Loucy (cell line): ENCODE data around the gene KLHDC4.

Experiments used
- H2AFZ ChIP-seq: fragments of 200-600 bp; sonication (generic); 2 replicates; pipeline ENCODE4 v1.6.0; 2016; ENCODE audit warnings: antibody characterized with exemption, mild to moderate bottlenecking, low read length, moderate library complexity
- H3F3A ChIP-seq: fragments of 200-600 bp; 2 replicates; pipeline ENCODE4 v1.6.0; 2016; ENCODE audit warnings: antibody characterized with exemption, low read depth, mild to moderate bottlenecking
- H3K27me3 ChIP-seq: fragments of 200-600 bp; sonication (generic); 2 replicates; pipeline ENCODE4 v1.6.1; 2014; ENCODE audit warnings: low read length, mild to moderate bottlenecking; ENCODE audit not compliant: insufficient read depth, poor library complexity, severe bottlenecking
- H3K36me3 ChIP-seq: fragments of 200-600 bp; sonication (generic); 2 replicates; pipeline ENCODE4 v1.6.1; 2016; ENCODE audit warnings: low read length; ENCODE audit not compliant: insufficient read depth
- H3K4me1 ChIP-seq: fragments of 200-600 bp; sonication (generic); 2 replicates; pipeline ENCODE4 v1.5.1; 2014; ENCODE audit warnings: low read length, mild to moderate bottlenecking; ENCODE audit not compliant: insufficient read depth, poor library complexity, severe bottlenecking
- H3K4me2 ChIP-seq: fragments of 200-600 bp; sonication (generic); 2 replicates; pipeline ENCODE4 v1.6.0; 2014; ENCODE audit warnings: antibody characterized with exemption, low read length, low read depth, mild to moderate bottlenecking; ENCODE audit not compliant: poor library complexity, severe bottlenecking
- H3K4me3 ChIP-seq: fragments of 200-600 bp; sonication (generic); 2 replicates; pipeline ENCODE4 v1.5.1; 2014; ENCODE audit warnings: low read length, mild to moderate bottlenecking, mixed read lengths; ENCODE audit not compliant: poor library complexity, severe bottlenecking
- H3K79me2 ChIP-seq: fragments of 200-600 bp; sonication (generic); 2 replicates; pipeline ENCODE4 v1.6.1; 2014; ENCODE audit warnings: low read length; ENCODE audit not compliant: insufficient read depth
- H3K9ac ChIP-seq: fragments of 200-600 bp; sonication (generic); 2 replicates; pipeline ENCODE4 v1.6.0; 2014; ENCODE audit warnings: mild to moderate bottlenecking, low read depth, low read length, moderate library complexity; ENCODE audit not compliant: poor library complexity, severe bottlenecking
- H3K9me2 ChIP-seq: fragments of 200-600 bp; sonication (generic); replicated peaks from 2 replicates; pipeline ENCODE4 v1.6.1; 2016; ENCODE audit warnings: low read depth, low read length, mixed read lengths
- H3K9me3 ChIP-seq: fragments of 200-600 bp; sonication (generic); 2 replicates; pipeline ENCODE4 v1.6.1; 2014; ENCODE audit warnings: mild to moderate bottlenecking, antibody characterized with exemption, low read length, low read depth; ENCODE audit not compliant: insufficient read depth
- H4K20me1 ChIP-seq: fragments of 200-600 bp; sonication (generic); 2 replicates; pipeline ENCODE4 v1.6.0; 2014; ENCODE audit warnings: antibody characterized with exemption, low read length, mild to moderate bottlenecking; ENCODE audit not compliant: insufficient read depth, poor library complexity, severe bottlenecking
- EZH2phosphoT487 ChIP-seq: fragments of 200-600 bp; IDR thresholded peaks from 2 replicates; pipeline ENCODE4 v1.6.1; 2018; ENCODE audit warnings: antibody characterized with exemption, mild to moderate bottlenecking, moderate library complexity, borderline replicate concordance
- TF ChIP-seq, protein P1 (sequence below): fragments of 200-600 bp; sonication (generic); conservative IDR thresholded peaks from 2 replicates; pipeline ENCODE4 v1.5.1; 2014; ENCODE audit warnings: mild to moderate bottlenecking, antibody characterized with exemption, low read length

Gene KLHDC4

DNA sequence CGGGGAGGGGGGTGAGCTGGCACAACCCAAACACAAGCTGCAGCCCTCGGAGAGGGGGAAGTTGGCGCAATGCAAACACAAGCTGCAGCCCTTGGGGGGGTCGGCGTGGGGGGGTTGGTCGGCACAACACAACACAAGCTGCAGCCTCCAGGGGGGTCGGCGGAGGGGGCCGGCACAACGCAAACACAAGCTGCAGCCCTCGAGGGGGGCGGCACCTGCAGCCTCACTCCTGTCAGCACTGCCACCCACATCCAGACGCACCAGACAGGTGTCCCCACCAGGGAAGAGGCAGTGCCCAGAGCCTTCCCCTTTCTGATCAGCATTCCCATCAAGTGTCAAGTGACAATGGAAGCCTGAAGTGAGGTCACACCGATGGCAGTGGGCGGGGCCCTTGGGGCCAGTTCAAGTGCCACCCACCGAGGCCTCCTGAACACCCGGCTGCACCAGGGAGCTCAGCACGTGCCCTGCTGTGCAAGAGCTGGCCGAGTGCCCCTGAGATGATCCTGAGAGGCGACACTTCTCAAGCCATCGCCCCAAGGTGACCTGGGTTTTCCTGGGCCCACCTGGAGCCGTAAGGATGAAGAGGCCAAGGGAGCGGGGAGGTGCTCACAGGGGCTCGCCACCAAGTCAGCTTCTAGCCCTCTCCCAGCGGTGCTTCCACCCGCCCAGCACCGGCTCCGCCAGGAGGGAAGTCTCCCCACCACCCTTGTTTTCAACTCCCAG, 59.3 kb downstream of the KLHDC4 start:
- Histone ChIP-seq H3K9ac (no peak overlapping the region), H3K36me3 (peaks cover 6% of the 10 kb centered on the region; the same call in 1 of the 2 replicates), H4K20me1 (no peaks in the 10 kb centered on the region), H3K4me3 (no peak overlapping the region), H3K27me3 (no peaks in the 10 kb centered on the region), H2AFZ (no peak overlapping the region), H3K9me3 (no peaks in the 10 kb centered on the region), H3K4me1 (no peaks in the 10 kb centered on the region), H3K79me2 (no peaks in the 10 kb centered on the region), H3F3A (no peaks in the 10 kb centered on the region), H3K4me2 (no peak overlapping the region), H3K9me2 (no peaks in the 10 kb centered on the region)
- TF ChIP-seq, protein P1, sequence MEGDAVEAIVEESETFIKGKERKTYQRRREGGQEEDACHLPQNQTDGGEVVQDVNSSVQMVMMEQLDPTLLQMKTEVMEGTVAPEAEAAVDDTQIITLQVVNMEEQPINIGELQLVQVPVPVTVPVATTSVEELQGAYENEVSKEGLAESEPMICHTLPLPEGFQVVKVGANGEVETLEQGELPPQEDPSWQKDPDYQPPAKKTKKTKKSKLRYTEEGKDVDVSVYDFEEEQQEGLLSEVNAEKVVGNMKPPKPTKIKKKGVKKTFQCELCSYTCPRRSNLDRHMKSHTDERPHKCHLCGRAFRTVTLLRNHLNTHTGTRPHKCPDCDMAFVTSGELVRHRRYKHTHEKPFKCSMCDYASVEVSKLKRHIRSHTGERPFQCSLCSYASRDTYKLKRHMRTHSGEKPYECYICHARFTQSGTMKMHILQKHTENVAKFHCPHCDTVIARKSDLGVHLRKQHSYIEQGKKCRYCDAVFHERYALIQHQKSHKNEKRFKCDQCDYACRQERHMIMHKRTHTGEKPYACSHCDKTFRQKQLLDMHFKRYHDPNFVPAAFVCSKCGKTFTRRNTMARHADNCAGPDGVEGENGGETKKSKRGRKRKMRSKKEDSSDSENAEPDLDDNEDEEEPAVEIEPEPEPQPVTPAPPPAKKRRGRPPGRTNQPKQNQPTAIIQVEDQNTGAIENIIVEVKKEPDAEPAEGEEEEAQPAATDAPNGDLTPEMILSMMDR = no peak
- no peak for TF ChIP-seq EZH2phosphoT487

DNA sequence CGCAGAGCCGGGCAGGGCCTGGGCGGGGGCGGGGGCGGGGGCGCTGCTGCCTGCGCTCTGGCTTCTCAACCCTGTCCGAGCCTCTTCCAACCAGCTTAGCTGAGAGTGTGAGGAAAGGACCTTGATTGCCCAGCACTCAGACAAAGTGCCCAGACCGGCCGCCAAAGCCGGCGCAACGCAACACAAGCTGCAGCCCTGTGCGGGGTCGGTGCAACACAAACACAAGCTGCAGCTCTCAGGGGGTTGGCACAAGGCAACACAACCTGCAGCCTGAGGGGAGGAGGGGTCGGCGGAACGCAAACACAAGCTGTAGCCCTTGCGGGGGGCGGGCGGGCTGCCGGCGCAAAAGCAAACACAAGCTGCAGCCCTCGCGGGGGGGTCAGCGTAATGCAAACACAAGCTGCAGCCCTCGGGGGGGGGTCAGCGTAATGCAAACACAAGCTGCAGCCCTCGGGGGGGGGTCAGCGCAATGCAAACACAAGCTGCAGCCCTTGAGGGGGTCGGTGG, 60.0 kb downstream of the KLHDC4 start:
- Histone ChIP-seq H3K27me3 (no peaks in the 10 kb centered on the region), H3K4me1 (no peaks in the 10 kb centered on the region), H3K9me2 (no peaks in the 10 kb centered on the region), H3K79me2 (no peaks in the 10 kb centered on the region), H3K9me3 (no peaks in the 10 kb centered on the region), H3F3A (no peaks in the 10 kb centered on the region), H3K9ac (no peak overlapping the region), H4K20me1 (no peaks in the 10 kb centered on the region), H3K4me2 (no peak overlapping the region), H3K36me3 (peaks cover 6% of the 10 kb centered on the region; the same call in 1 of the 2 replicates), H2AFZ (no peak overlapping the region), H3K4me3 (no peak overlapping the region)
- TF ChIP-seq, protein P1 = no peak
- no peak for TF ChIP-seq EZH2phosphoT487

DNA sequence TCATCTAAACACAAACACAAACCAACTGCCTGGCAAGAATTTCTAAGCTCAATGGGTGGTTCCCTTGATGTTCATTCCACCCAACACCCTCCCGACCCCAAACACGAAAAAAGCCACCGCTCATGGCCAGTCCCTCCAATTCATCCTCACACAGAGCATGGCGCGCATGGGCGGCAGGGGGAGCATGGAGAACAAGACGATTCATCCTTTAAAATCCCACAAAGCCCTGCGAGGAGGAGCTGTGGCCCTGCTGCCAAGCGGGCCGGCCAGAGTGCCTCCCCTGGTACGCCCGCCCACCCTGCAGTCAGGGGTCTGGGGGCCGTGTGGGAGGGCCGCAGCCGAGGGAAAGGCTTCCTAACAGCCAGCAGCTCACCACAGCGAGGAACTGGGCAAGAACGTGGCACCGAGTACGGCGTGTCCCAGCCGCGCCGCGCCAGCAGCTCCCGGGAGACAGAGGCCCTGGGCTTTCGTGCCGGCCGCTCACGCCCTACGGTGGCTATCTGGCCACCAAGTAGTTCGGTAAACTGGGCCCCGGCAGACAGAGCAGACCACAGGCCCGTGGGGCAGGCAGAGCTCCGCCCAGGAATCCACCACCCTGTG, 60.9 kb downstream of the KLHDC4 start:
- H3K27me3 ChIP-seq = no peaks in the 10 kb centered on the region
- no peak overlapping the region for H2AFZ ChIP-seq
- no peaks in the 10 kb centered on the region for H3K9me3 ChIP-seq
- H3F3A ChIP-seq = no peaks in the 10 kb centered on the region
- H3K36me3 ChIP-seq = peaks cover 6% of the 10 kb centered on the region; the same call in 1 of the 2 replicates
- no peak overlapping the region for H3K9ac ChIP-seq
- no peaks in the 10 kb centered on the region for H3K79me2 ChIP-seq
- H3K4me3 ChIP-seq = no peak overlapping the region
- H3K4me1 ChIP-seq = no peaks in the 10 kb centered on the region
- no peaks in the 10 kb centered on the region for H4K20me1 ChIP-seq
- H3K4me2 ChIP-seq = no peak overlapping the region
- H3K9me2 ChIP-seq = no peaks in the 10 kb centered on the region
- TF ChIP-seq EZH2phosphoT487 = no peak
- TF ChIP-seq, protein P1 = no peak
